Body of pancreas (tissue), 4 donors: Measurements from ENCODE around the gene PRDM15. TPM values are rescaled to one million over a fixed set of nuclear protein-coding genes. Genes with fewer than 3 reads are reported as not detected.

Experiments used
- ATAC-seq: fragments of 150-250 bp; one replicate; pipeline ENCODE4 v1.9.1; 2016
- DNase-seq, 4 donors: peaks; one replicate each; pipeline ENCODE4 v3.0.0-alpha.2; 2019
- H3K27ac ChIP-seq, 4 donors: fragments of 200-600 bp; sonication (generic); 1 replicate in 3 of 4; 2 replicates in 1 of 4; pipeline versions ENCODE4 v1.5.1 to v1.6.1; 2016 to 2019; ENCODE audit warnings: mild to moderate bottlenecking in 1 of 4, mixed read lengths in 1 of 4, moderate library complexity in 1 of 4
- H3K27me3 ChIP-seq, 2 donors: fragments of 200-600 bp; sonication (generic); one replicate each; pipeline ENCODE4 v1.6.0; 2016; ENCODE audit warnings: mild to moderate bottlenecking in 1 of 2
- H3K36me3 ChIP-seq, 2 donors: fragments of 200-600 bp; sonication (generic); replicated peaks in 1 of 2; 2 replicates each; pipeline ENCODE4 v1.5.1; 2016; ENCODE audit warnings: low read depth in 2 of 2; ENCODE audit not compliant: insufficient read depth in 1 of 2
- H3K4me1 ChIP-seq: fragments of 200-600 bp; sonication (generic); one replicate; pipeline ENCODE4 v1.6.0; 2016
- H3K4me3 ChIP-seq, 2 donors: fragments of 200-600 bp; sonication (generic); 1 replicate in 1 of 2; 2 replicates in 1 of 2; pipeline ENCODE4 v1.5.1; 2016 to 2019
- H3K9me3 ChIP-seq, 3 donors: fragments of 200-600 bp; sonication (generic); 1 replicate in 2 of 3; 2 replicates in 1 of 3; pipeline ENCODE4 v1.5.1; 2016
- CTCF ChIP-seq, 7 experiments: fragments of 450-650 bp in 4 of 7; fragments of 200-600 bp in 3 of 7; sonication (generic) in 3 of 7; IDR thresholded peaks; one replicate each; pipeline ENCODE4 v1.5.1; 2016 to 2019; ENCODE audit warnings: antibody characterized with exemption in 7 of 7
- POLR2A ChIP-seq, 3 donors: fragments of 450-650 bp; IDR thresholded peaks; one replicate each; pipeline ENCODE4 v1.6.1; 2016; ENCODE audit warnings: antibody characterized with exemption in 3 of 3, mild to moderate bottlenecking in 2 of 3
- WGBS, 2 donors: methylation state at CpG; one replicate each; pipeline ENCODE4 v1.1.5; 2017; 5-methylcytosine and 5-hydroxymethylcytosine counted together
- intact Hi-C: fragments of 100-400 bp; cut with DNase I; formaldehyde crosslinking; loops from one replicate; pipeline ENCODE4 v1.15.1; 2023
- total RNA-seq, 2 donors: library from RNA; depleted of rRNA; stranded (reverse); fragments of >200 nt; gene quantifications; one replicate each; pipeline ENCODE4 v1.1.0, GENCODE V29; 2016

The PRDM15 gene
- total RNA-seq, 2 donors from 2014 or later: 3.1 to 6.9 TPM

GRCh38 chr21:41825881-41826280 is 53.3 kb downstream of the PRDM15 start:
- WGBS, 2 donors: 83 to 95% methylated on average over 14 to 16 of the region's 16 CpGs

GRCh38 chr21:41825216-41825615 is 53.9 kb downstream of the PRDM15 start:
- no peaks in the 10 kb centered on the region for H3K27me3 ChIP-seq
- 70 to 82% methylated on average over 4 to 15 of the region's 15 CpGs for WGBS, 2 donors
- no peaks in the 10 kb centered on the region for H3K4me1 ChIP-seq
- H3K4me3 ChIP-seq: no peak overlapping the region
- DNase-seq (no peak), ATAC-seq (no peak)
- TF ChIP-seq POLR2A (IDR thresholded peaks at IDR 0.05) (no peak), CTCF (IDR thresholded peaks at IDR 0.05) (no peak)
- intact Hi-C loops: no loop called here
- no peak overlapping the region for H3K27ac ChIP-seq
- H3K36me3 ChIP-seq: peaks cover 0 to 5% of the 10 kb centered on the region in 2 donors
- no peaks in the 10 kb centered on the region for H3K9me3 ChIP-seq

More at GRCh38 chr21:41825881-41826280, 53.3 kb downstream of the PRDM15 start:
- ATAC-seq (no peak), DNase-seq (no peak)
- intact Hi-C loops: no loop called here
- Histone ChIP-seq H3K36me3 (peaks cover 0 to 5% of the 10 kb centered on the region in 2 donors), H3K4me1 (no peaks in the 10 kb centered on the region), H3K27ac (no peak overlapping the region), H3K27me3 (no peaks in the 10 kb centered on the region), H3K9me3 (no peaks in the 10 kb centered on the region), H3K4me3 (no peak overlapping the region)
- TF ChIP-seq CTCF (IDR thresholded peaks at IDR 0.05) (no peak), POLR2A (IDR thresholded peaks at IDR 0.05) (no peak)

- no peak overlapping the region for H3K4me3 ChIP-seq
- DNase-seq (no peak), ATAC-seq (no peak)
- peaks cover 0 to 5% of the 10 kb centered on the region in 2 donors for H3K36me3 ChIP-seq
- no peaks in the 10 kb centered on the region for H3K4me1 ChIP-seq
- H3K27me3 ChIP-seq: no peaks in the 10 kb centered on the region
- H3K9me3 ChIP-seq: no peaks in the 10 kb centered on the region
- intact Hi-C loops: no loop called here
- TF ChIP-seq POLR2A (IDR thresholded peaks at IDR 0.05) (no peak), CTCF (IDR thresholded peaks at IDR 0.05) (no peak)
- H3K27ac ChIP-seq: no peak overlapping the region
- 84 to 95% methylated on average over 14 to 22 of the region's 22 CpGs for WGBS, 2 donors
Observed at GRCh38 chr21:41824466-41825207, 54.5 kb downstream of the PRDM15 start.

- no peak overlapping the region for H3K4me3 ChIP-seq
- H3K36me3 ChIP-seq: peaks cover 0 to 5% of the 10 kb centered on the region in 2 donors
- DNase-seq: no peak
- intact Hi-C loops: no loop called here
- H3K27me3 ChIP-seq: no peaks in the 10 kb centered on the region
- ATAC-seq: no peak
- no peaks in the 10 kb centered on the region for H3K9me3 ChIP-seq
- TF ChIP-seq POLR2A (IDR thresholded peaks at IDR 0.05) (no peak), CTCF (IDR thresholded peaks at IDR 0.05) (no peak)
- no peaks in the 10 kb centered on the region for H3K4me1 ChIP-seq
- WGBS, 2 donors: 95 to 96% methylated on average over 10 to 12 of the region's 12 CpGs
- H3K27ac ChIP-seq: no peak overlapping the region
Observed at GRCh38 chr21:41823906-41824305, 55.2 kb downstream of the PRDM15 start.

- WGBS, 2 donors: 95 to 97% methylated on average over 12 to 21 of the region's 21 CpGs
Observed at GRCh38 chr21:41823166-41823565, 56.0 kb downstream of the PRDM15 start.

More at GRCh38 chr21:41823166-41823565, 56.0 kb downstream of the PRDM15 start:
- peaks cover 0 to 4% of the 10 kb centered on the region in 2 donors for H3K36me3 ChIP-seq
- H3K27me3 ChIP-seq: no peaks in the 10 kb centered on the region
- intact Hi-C loops: no loop called here
- no peak overlapping the region for H3K4me3 ChIP-seq
- TF ChIP-seq CTCF (IDR thresholded peaks at IDR 0.05) (no peak), POLR2A (IDR thresholded peaks at IDR 0.05) (no peak)
- DNase-seq (no peak), ATAC-seq (no peak)
- H3K9me3 ChIP-seq: no peaks in the 10 kb centered on the region
- H3K27ac ChIP-seq: no peak overlapping the region
- H3K4me1 ChIP-seq: no peaks in the 10 kb centered on the region
